ENCODE data around the gene OR2T12. TPM values are rescaled to one million over a fixed set of nuclear protein-coding genes. Genes with fewer than 3 reads are reported as not detected.
"Not testable (repeated sequence)": the region's sequence is repeated elsewhere in the genome, so short reads cannot be mapped to it uniquely, and the experiment has no call there.

The OR2T12 gene
- total and polyA plus RNA-seq, 2 experiments from 2014 or later = not detected

GRCh38 chr1:248305672-248306071 is 2.4 kb upstream of the OR2T12 start:
- not testable (repeated sequence) for H3K27ac ChIP-seq (ENCODE audit: low read depth); H4K20me1 ChIP-seq (replicated peaks; ENCODE audit: insufficient read depth); H3K4me2 ChIP-seq; H3K4me3 ChIP-seq; H2AFZ ChIP-seq; H3K4me1 Mint-ChIP-seq; H3K27me3 Mint-ChIP-seq (ENCODE audit: insufficient read depth, low read depth, poor library complexity); ATAC-seq; H3K4me1 ChIP-seq (ENCODE audit: insufficient read depth); H3K79me2 ChIP-seq (replicated peaks; ENCODE audit: insufficient read depth); H3K4me3 Mint-ChIP-seq; H3K9me2 ChIP-seq (ENCODE audit: insufficient read depth); DNase-seq (ENCODE audit: low spot score); H3K27ac Mint-ChIP-seq; H3F3A ChIP-seq (replicated peaks; ENCODE audit: low read depth); H3K27me3 ChIP-seq (ENCODE audit: insufficient read depth)
- Mint-ChIP-seq H3K36me3 (ENCODE audit: low read depth) (peaks cover 21% of the 10 kb centered on the region), H3K9me3 (peaks cover 80% of the 10 kb centered on the region)
- H3K36me3 ChIP-seq (ENCODE audit: insufficient read depth) = peaks cover 11% of the 10 kb centered on the region; the same call in 1 of the 2 replicates

GRCh38 chr1:248288391-248288790 is 14.8 kb downstream of the OR2T12 start:
- H2AFZ ChIP-seq = no peak overlapping the region
- H3K27ac ChIP-seq (ENCODE audit: low read depth) = no peak overlapping the region
- H3K27ac Mint-ChIP-seq = no peak overlapping the region
- H3K4me1 ChIP-seq (ENCODE audit: insufficient read depth) = no peaks in the 10 kb centered on the region
- H3K4me3 Mint-ChIP-seq = no peak overlapping the region
- no peaks in the 10 kb centered on the region for H3F3A ChIP-seq (replicated peaks; ENCODE audit: low read depth)
- no peaks in the 10 kb centered on the region for H3K27me3 Mint-ChIP-seq (ENCODE audit: insufficient read depth, low read depth, poor library complexity)
- H3K79me2 ChIP-seq (replicated peaks; ENCODE audit: insufficient read depth) = no peaks in the 10 kb centered on the region
- DNase-seq (ENCODE audit: low spot score) (no peak), ATAC-seq (no peak)
- H3K36me3 Mint-ChIP-seq (ENCODE audit: low read depth) = peaks cover 20% of the 10 kb centered on the region; the same call in 2 of the 3 replicates
- no peaks in the 10 kb centered on the region for H3K9me2 ChIP-seq (ENCODE audit: insufficient read depth)
- H3K4me3 ChIP-seq = no peak overlapping the region
- peaks cover 86% of the 10 kb centered on the region for H3K9me3 Mint-ChIP-seq
- H3K4me2 ChIP-seq = no peak overlapping the region
- H3K36me3 ChIP-seq (ENCODE audit: insufficient read depth) = peaks cover 3% of the 10 kb centered on the region; the same call in 1 of the 2 replicates
- no peaks in the 10 kb centered on the region for H4K20me1 ChIP-seq (replicated peaks; ENCODE audit: insufficient read depth)
- no peaks in the 10 kb centered on the region for H3K27me3 ChIP-seq (ENCODE audit: insufficient read depth)
- H3K4me1 Mint-ChIP-seq = no peaks in the 10 kb centered on the region
- no peak for TF ChIP-seq EZH2phosphoT487 (IDR thresholded peaks at IDR 0.05; ENCODE audit: unreplicated experiment)
- no peak for TF ChIP-seq POLR2AphosphoS5 (IDR thresholded peaks at IDR 0.05; ENCODE audit: low read depth)
- no peak for TF ChIP-seq STAT1 (IDR thresholded peaks at IDR 0.05; ENCODE audit: unreplicated experiment)
- no peak for TF ChIP-seq JUNB (IDR thresholded peaks at IDR 0.05; ENCODE audit: unreplicated experiment)
- TF ChIP-seq CTCF (conservative IDR thresholded peaks at IDR 0.05; ENCODE audit: low read depth in 2 of 2) = no peak
- no peak for TF ChIP-seq EZH2 (IDR thresholded peaks at IDR 0.05; ENCODE audit: low read depth, unreplicated experiment)
- no peak for TF ChIP-seq NANOG (IDR thresholded peaks at IDR 0.05; ENCODE audit: borderline replicate concordance)
- TF ChIP-seq REST (IDR thresholded peaks at IDR 0.05; ENCODE audit: unreplicated experiment) = no peak
- TF ChIP-seq ZNF331 (CRISPR knock-in tag; IDR thresholded peaks at IDR 0.05; ENCODE audit: low read depth) = no peak
- TF ChIP-seq CREB1 (CRISPR knock-in tag; IDR thresholded peaks at IDR 0.05; ENCODE audit: low read depth) = no peak
- TF ChIP-seq ZNF462 (CRISPR knock-in tag; IDR thresholded peaks at IDR 0.05) = no peak
- TF ChIP-seq ZNF114 (CRISPR knock-in tag; IDR thresholded peaks at IDR 0.05) = no peak

Measured in GM23338 (cell line).